HS-5 (cell line): Measurements from ENCODE around the gene TMEM37.

ENCODE experiments used
- DNase-seq: peaks from one replicate; pipeline ENCODE4 v3.0.0-alpha.2; 2012; ENCODE audit warnings: low read depth

Gene TMEM37

GRCh38 chr2:119434664-119435063 lies 3.0 kb downstream of the TMEM37 start:
- no peak for DNase-seq

- DNase-seq, result no peak
Observed at GRCh38 chr2:119435081-119435952, 3.7 kb downstream of the TMEM37 start.

GRCh38 chr2:119435953-119436297 lies 4.3 kb downstream of the TMEM37 start:
- no peak for DNase-seq

- DNase-seq, result no peak
Observed at GRCh38 chr2:119436993-119437772, 5.5 kb downstream of the TMEM37 start.

- DNase-seq, result no peak
Observed at GRCh38 chr2:119438128-119438656, 6.5 kb downstream of the TMEM37 start.

- DNase-seq, result no peak
Observed at GRCh38 chr2:119438726-119439284, 7.2 kb downstream of the TMEM37 start.

GRCh38 chr2:119439574-119440500 lies 8.2 kb downstream of the TMEM37 start:
- DNase-seq, result no peak

GRCh38 chr2:119440501-119440870 lies 8.8 kb downstream of the TMEM37 start:
- no peak for DNase-seq

GRCh38 chr2:119440873-119441272 lies 9.2 kb downstream of the TMEM37 start:
- DNase-seq, result no peak

GRCh38 chr2:119441376-119442225 lies 9.9 kb downstream of the TMEM37 start:
- DNase-seq, result no peak

GRCh38 chr2:119442226-119442619 lies 10.6 kb downstream of the TMEM37 start:
- no peak for DNase-seq

GRCh38 chr2:119442850-119443249 lies 11.2 kb downstream of the TMEM37 start:
- no peak for DNase-seq

- no peak for DNase-seq
Observed at GRCh38 chr2:119446037-119446436, 14.4 kb downstream of the TMEM37 start.

GRCh38 chr2:119448427-119449141 lies 16.9 kb downstream of the TMEM37 start:
- no peak for DNase-seq

- DNase-seq, result no peak
Observed at GRCh38 chr2:119449521-119449920, 17.9 kb downstream of the TMEM37 start.

GRCh38 chr2:119451336-119452050 lies 19.8 kb downstream of the TMEM37 start:
- no peak for DNase-seq

- DNase-seq, result no peak
Observed at GRCh38 chr2:119453972-119454593, 22.4 kb downstream of the TMEM37 start.

- no peak for DNase-seq
Observed at GRCh38 chr2:119455066-119455718, 23.5 kb downstream of the TMEM37 start.
